HG02870 (cell line): ENCODE results near the gene SMPD1.

Experiments used
- ATAC-seq: cut with Tn5 transposase; IDR thresholded peaks from one replicate; pipeline ENCODE4 v1.9.1; 2021; ENCODE audit warnings: mild to moderate bottlenecking, moderate library complexity; ENCODE audit not compliant: unreplicated experiment

Gene SMPD1

DNA sequence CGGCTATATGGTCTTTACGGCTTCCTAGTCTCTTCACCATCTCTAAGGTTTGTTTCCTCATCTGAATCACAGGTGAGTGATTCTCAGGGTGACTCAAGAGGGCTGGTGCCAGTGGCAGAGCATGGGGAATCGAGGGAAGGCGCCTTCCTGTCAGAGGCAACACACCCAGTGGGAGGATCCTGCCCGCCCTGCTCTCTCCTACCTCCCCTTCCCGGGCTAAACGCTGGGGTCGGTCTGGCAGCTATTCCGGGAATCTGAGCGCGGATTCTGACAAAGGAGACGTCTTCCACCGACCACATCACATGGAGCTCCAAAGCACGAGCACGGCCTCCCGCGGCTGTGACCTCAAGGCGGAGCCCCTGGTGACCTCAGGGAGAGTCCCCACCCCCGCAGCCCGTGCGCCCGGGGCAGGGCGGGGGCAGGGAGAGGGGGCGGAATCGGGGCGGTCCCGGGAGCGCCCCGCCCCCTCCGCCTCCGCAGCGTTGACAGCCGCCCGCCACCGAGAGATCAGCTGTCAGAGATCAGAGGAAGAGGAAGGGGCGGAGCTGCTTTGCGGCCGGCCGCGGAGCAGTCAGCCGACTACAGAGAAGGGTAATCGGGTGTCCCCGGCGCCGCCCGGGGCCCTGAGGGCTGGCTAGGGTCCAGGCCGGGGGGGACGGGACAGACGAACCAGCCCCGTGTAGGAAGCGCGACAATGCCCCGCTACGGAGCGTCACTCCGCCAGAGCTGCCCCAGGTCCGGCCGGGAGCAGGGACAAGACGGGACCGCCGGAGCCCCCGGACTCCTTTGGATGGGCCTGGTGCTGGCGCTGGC is at the start of gene SMPD1:
Gene SMPD1 (plus strand): TSS at position 570 of the 813 bp plus-strand sequence. CDS start 125 bp downstream, at position 695.
- peak; percentile 95 for ATAC-seq

DNA sequence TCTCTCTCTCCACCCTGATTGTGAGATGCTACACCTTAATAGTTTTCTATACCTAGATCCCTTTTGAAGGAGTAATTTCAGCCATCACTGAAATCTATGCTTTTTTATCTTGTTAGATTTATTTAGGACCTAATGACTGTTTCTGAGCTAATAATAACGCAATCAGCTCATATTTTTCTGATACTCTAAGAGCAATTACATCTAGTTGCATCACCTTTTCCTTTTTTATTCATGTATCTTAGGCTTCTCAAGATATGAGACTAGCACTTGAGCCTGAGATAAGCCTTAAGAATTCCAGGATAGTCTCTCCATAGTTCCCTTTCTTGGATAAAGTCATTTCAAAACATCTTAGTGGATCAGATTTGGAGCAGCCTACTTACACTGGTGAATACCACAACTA is 44.9 kb upstream of the SMPD1 start:
- no peak for ATAC-seq

GRCh38 chr11:6350043-6350442 is 40.2 kb upstream of the SMPD1 start:
- no peak for ATAC-seq

GRCh38 chr11:6350486-6350885 is 39.8 kb upstream of the SMPD1 start:
- no peak for ATAC-seq

DNA sequence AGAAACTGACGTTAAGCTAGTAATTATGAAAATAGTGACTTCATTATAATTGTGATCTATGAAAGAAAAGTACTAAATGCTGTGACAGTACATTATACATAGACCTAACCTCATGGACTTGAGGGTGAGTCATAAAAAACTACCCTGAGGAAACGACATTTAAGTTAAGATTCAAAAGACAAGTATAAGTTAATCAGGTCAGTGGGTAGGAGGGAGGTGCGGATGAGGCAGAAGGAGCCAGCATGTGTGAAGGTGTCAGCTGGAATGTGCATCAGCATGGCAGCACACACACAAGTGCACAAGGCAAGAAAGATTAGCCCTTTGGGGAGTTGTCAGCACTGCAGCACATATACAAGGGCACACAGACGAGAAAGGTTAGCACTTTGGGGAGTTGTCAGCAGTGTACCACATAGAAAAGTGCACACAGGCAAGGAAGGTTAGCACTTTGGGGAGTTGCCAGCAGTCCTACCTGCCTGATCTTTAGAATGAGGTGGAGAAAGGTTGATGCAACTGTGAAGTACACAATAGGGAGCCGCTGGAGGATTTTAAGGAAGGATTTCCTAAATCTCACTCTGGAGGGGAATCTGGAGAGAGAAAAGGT is 38.4 kb upstream of the SMPD1 start:
- ATAC-seq = no peak

- ATAC-seq = peak; percentile 77
These were observed 36.8 kb upstream of the SMPD1 start for GRCh38 chr11:6353367-6353987.

GRCh38 chr11:6354651-6355485 is 35.4 kb upstream of the SMPD1 start:
- no peak for ATAC-seq

GRCh38 chr11:6356503-6357055 is 33.7 kb upstream of the SMPD1 start:
- ATAC-seq = no peak

- ATAC-seq = no peak
These were observed 33.1 kb upstream of the SMPD1 start for GRCh38 chr11:6357222-6357621.

- ATAC-seq = no peak
These were observed 30.1 kb upstream of the SMPD1 start for GRCh38 chr11:6360183-6360582.

DNA sequence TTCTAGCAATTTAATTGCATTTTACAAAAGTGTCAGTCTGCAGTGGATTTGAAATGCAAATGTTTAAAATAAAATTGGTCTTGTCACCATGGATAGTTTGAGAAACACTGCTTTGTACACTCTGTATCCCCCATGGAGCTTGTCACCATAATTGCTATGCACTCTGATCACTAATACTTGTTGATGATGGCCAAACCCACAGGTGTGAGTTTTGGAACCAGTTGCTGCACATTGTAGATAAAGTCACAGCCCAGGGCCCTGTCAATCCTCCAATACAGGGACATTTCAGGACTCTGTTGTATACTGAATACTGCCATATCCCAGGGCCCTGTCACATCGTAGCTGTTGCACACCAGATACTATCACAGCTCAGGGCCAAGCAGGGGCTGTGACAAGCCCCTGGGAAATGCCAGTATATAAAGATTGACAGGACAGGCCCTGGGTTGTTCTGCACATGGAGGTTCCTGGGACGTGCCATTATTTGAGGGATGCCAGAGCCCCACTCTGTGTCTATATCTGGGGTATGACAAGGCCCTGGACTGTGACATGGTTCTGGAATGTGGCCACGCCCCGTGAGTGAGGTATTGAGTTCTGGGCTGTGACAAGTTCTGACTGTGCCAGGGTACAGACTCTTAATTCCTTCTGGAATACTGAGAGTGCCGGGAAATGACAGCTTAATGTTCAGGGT is 27.9 kb upstream of the SMPD1 start:
- no peak for ATAC-seq

DNA sequence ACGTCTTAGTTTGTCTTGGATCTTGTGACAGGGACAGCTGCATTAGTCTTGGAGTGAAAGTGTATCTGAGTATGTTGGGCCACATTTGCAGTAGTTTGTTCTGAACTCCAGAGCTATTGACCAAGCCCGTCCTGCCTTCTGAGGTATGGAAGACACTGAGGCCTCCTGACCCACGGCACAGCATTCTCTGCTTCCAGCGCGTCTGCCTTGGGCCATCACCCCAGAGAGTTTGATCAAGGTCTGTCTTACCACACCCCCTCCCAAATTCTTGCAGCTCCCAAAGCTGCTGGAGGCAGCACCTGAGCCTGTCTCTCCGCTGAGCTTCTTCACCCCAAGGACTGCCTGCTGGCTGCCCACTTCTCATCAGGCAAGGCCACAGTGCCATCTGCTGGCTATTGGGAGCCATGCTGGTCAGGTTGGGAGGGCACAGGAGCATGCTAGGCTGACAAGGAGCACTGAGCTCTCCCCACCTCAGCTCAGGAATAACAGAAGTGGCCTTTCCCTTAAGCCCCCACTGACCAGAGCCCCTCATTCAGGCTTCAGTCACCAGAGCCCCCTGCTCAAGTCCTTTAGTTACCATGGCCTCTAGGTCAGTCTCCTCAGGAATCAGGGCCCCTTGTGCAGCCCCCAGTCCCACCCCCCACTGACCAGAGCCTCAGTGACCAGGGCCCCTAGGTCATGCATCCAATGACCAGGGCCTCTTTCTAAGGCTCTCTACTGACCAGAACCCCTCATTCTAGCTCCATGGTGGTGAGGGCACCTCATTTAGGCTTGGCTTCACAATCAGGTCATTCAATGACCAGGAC is 27.2 kb upstream of the SMPD1 start:
- peak; percentile 96 for ATAC-seq

- no peak for ATAC-seq
These were observed 24.6 kb upstream of the SMPD1 start for GRCh38 chr11:6365659-6366058.

DNA sequence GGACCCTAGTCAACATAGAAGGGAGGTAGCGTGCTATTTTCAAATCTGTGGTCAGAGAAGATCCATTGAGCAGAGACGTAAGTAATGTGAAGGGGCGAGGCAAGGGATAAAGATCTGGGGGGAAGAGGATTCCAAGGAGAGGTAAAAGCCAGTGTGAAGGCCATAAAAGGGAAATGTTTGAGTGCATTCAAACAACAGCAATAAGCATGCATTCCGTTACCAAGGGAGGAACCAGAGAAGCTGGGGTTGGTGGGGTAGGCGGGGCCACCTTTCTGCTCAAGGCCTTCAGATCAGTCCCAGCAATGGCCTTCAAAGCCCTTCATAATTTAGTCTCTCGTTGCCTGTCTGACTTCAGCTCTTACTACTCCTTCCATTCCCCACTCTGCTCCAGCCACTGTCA is 18.4 kb upstream of the SMPD1 start:
- no peak for ATAC-seq

DNA sequence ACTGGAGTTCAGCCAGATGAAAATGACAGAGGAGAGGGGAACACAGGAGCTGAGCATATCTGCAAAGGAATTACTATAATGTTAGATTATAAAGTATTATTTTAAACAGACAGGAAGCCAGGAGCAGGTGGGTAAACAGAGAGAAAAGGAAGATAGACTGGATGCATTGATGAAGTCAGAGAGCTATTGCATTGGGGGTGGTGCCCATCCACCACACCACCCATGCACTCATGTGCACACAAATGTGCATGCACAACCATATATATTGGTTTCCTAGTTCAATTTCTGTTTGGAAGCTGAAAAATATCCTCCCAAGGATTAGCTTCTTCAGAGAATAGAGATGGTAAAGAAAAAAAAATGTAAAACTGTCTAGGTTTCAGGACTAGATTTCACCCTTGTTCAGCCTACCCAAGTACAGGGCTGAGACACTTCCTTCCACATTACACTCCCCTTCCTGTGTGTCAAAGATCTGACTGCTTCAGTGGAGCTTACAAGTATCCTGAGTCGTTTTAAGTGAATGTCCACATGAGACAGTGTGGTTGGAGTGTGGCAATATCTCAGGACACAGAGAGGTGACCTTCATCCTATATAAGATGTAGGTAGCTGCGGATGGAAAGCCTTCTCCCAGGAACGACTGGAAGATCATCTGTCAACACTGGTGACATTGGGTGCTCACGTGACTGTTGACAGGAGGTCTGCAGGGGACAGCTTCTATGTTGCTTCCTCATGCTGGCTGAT is 12.2 kb upstream of the SMPD1 start:
- no peak for ATAC-seq

GRCh38 chr11:6378640-6378989 is 11.7 kb upstream of the SMPD1 start:
- no peak for ATAC-seq

DNA sequence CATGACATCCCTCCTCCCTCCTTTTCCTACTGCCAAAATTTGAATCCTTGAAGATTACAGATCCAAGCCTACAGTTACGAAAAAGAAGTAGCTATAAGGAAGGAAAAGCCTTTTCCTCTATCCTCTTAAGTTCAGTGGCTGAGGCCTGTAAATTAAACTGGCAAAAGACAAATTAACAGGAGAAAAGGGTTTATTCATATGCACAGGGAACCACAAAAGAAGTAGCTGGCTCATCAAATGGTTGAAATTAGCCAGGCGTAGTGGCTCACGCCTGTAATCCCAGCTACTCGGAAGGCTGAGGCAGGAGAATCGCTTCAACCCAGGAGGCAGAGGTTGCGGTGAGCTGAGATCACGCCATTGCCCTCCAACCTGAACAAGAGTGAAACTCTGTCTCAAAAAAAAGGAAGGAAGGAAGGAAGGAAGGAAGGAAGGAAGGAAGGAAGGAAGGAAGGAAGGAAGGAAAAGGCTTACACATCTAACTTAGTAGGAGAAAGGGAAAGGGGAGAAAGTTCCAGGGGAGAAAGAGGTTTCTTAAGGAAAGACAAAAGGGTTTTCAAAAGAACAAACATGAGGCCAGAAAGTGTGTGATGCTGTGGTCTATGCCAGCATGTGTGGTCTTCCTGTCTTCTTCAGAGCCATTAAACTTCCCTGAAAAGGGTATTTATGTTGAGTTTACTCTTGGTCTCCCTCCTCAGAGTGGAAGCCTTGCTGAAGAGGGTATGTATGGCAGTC is 5.1 kb upstream of the SMPD1 start:
- no peak for ATAC-seq
